ENCODE data around the gene PRSS16. TPM values are rescaled to one million over a fixed set of nuclear protein-coding genes. Genes with fewer than 3 reads are reported as not detected.

Gene PRSS16
- total RNA-seq, 6 donors from 2014 or later: 11.9 to 21.0 (median 14.6) TPM

DNA sequence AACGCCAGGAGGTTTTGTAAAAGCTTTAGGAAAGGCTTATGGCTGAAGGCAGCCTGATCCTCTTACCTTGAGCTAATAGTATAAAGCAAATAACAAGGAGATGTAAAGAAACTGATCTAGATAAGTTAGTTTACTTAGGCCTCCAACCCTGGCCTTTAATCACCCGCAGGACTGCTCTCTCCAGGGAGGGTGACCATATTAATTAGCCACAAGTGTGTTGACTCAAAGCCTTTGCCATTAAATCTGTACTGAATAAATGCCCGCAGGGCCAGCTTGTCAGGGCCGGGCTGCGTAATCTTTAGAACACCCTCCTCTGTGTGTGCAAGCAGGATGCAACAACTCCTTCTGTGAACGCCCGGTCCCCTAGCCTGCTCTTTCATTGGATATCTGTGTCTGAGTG is 6.1 kb upstream of the PRSS16 start:
- DNase-seq: no peak
- TF ChIP-seq POLR2A (IDR thresholded peaks at IDR 0.05) (no peak), POLR2AphosphoS5 (IDR thresholded peaks at IDR 0.05) (no peak), EP300 (IDR thresholded peaks at IDR 0.05) (no peak)
- TF ChIP-seq, protein P1, sequence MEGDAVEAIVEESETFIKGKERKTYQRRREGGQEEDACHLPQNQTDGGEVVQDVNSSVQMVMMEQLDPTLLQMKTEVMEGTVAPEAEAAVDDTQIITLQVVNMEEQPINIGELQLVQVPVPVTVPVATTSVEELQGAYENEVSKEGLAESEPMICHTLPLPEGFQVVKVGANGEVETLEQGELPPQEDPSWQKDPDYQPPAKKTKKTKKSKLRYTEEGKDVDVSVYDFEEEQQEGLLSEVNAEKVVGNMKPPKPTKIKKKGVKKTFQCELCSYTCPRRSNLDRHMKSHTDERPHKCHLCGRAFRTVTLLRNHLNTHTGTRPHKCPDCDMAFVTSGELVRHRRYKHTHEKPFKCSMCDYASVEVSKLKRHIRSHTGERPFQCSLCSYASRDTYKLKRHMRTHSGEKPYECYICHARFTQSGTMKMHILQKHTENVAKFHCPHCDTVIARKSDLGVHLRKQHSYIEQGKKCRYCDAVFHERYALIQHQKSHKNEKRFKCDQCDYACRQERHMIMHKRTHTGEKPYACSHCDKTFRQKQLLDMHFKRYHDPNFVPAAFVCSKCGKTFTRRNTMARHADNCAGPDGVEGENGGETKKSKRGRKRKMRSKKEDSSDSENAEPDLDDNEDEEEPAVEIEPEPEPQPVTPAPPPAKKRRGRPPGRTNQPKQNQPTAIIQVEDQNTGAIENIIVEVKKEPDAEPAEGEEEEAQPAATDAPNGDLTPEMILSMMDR (IDR thresholded peaks at IDR 0.05): no peak
- peaks cover 0 to 3% (median 0%) of the 10 kb centered on the region in 4 donors for H3K4me1 ChIP-seq
- no peaks in the 10 kb centered on the region for H3K9me3 ChIP-seq
- H3K4me3 ChIP-seq: no peak overlapping the region
- H3K36me3 ChIP-seq: no peaks in the 10 kb centered on the region
- no peak overlapping the region for H3K27ac ChIP-seq
- H3K27me3 ChIP-seq: peaks cover 0 to 21% (median 4%) of the 10 kb centered on the region in 4 donors
- WGBS, 2 donors: 78 to 86% methylated on average over 7 of the region's 7 CpGs
- no peak for ATAC-seq (ENCODE audit: low FRiP score in 2 of 2)

DNA sequence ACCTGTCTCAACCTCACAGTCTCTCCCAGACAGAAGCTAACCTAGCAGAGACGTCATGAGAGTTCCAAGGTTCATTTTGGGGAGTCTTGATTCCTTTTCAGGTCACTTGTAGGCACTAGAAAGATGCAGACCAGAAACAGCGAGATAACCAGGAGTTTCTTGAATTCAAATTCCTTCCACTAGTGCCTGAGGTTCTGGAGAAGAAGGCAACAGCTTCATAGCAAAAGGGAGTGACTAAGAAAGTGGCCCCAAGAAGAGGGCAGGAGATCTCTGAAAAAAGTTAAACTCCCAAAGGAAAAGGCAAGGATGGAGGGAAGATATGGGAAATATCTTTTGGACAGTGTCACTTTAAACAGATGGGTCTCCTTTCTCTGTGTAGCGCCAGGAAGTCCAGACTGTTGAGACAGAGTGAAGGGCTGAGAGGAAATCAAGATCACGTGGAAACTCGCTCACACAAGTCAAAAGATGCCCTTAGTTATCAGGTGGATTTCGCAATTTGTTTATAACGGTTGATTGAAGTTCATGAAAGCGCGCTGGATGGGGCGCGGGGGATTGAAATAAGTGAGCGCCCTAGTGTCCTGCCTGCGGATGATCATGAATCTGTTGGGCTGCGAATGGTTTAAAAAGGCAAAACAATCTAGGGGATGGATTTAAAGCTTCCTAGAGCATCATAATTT is 4.8 kb upstream of the PRSS16 start:
- Histone ChIP-seq H3K4me1 (peaks cover 0 to 3% (median 0%) of the 10 kb centered on the region in 4 donors), H3K9me3 (no peaks in the 10 kb centered on the region), H3K36me3 (no peaks in the 10 kb centered on the region), H3K4me3 (no peak overlapping the region), H3K27ac (no peak overlapping the region), H3K27me3 (peaks cover 0 to 14% (median 5%) of the 10 kb centered on the region in 4 donors)
- TF ChIP-seq, protein P1 (IDR thresholded peaks at IDR 0.05): no peak
- TF ChIP-seq EP300 (IDR thresholded peaks at IDR 0.05): no peak
- no peak for TF ChIP-seq POLR2A (IDR thresholded peaks at IDR 0.05)
- no peak for TF ChIP-seq POLR2AphosphoS5 (IDR thresholded peaks at IDR 0.05)
- no peak for ATAC-seq (ENCODE audit: low FRiP score in 2 of 2)
- 62 to 63% methylated on average over 14 of the region's 14 CpGs for WGBS, 2 donors
- no peak for DNase-seq

DNA sequence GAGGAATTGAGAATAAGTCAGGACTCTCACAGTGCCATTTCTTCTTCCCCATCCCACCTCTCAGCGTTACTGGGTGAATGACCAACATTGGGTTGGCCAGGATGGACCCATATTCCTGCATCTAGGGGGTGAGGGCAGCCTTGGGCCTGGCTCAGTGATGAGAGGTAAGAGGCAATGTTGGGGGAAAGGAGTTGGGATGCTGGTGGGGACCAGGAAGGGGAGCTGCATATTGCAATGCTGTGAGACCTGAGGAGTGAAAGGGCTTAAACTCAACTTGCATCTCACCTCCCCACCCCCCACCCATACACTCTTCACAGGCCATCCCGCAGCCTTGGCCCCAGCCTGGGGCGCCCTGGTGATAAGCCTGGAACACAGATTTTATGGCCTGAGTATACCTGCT is 1.3 kb downstream of the PRSS16 start:
- 72 to 74% methylated on average over 3 of the region's 3 CpGs for WGBS, 2 donors
- no peak overlapping the region for H3K4me3 ChIP-seq
- no peaks in the 10 kb centered on the region for H3K36me3 ChIP-seq
- H3K4me1 ChIP-seq: peaks cover 8 to 19% (median 16%) of the 10 kb centered on the region in 4 donors
- no peak for TF ChIP-seq EP300 (IDR thresholded peaks at IDR 0.05)
- no peak for TF ChIP-seq POLR2AphosphoS5 (IDR thresholded peaks at IDR 0.05)
- TF ChIP-seq, protein P1 (IDR thresholded peaks at IDR 0.05): no peak
- no peak for TF ChIP-seq POLR2A (IDR thresholded peaks at IDR 0.05)
- H3K27ac ChIP-seq: no peak overlapping the region
- peaks cover 0 to 16% (median 2%) of the 10 kb centered on the region in 4 donors for H3K27me3 ChIP-seq
- DNase-seq (no peak), ATAC-seq (ENCODE audit: low FRiP score in 2 of 2) (no peak)
- H3K9me3 ChIP-seq: no peaks in the 10 kb centered on the region

DNA sequence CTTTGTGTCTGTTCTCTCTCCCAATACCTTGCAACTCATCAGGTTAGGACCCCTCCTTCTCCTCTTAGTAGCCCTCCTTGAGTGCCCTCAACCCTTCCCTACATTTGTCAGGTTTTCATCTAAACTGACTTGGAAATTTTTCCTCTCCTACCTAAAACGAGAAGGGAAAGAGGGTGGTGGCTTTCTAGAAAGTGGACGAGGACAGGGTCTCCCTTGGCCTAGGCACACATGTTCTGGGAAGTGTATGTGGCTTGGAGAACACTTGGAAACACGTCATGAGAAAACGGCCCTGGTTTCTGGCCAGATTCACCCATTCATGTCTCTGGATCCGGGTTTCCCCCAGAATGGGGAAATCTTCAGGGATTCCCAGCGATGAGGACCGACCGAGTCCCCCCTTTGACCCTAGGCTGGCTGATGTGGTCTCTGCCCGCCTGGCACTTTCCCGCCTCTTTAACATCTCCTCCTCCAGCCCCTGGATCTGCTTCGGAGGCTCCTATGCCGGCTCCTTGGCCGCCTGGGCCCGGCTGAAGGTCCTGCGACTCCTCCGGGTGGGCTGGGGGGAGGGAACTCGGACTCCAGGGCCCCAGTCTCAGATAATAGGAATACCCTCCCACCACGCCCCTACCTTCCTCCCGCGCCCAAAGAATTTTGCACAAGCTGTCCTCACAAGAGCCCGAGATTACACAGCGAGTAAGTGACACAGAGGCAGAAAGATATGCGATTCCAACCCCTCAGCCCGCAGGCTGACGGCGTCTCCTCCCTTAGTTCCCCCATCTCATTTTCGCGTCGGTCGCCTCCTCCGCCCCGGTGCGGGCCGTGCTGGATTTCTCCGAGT is 3.0 kb downstream of the PRSS16 start:
- ATAC-seq (ENCODE audit: low FRiP score in 2 of 2) (no peak), DNase-seq (peak in 1 of 2 donors; percentile 69)
- peaks cover 0 to 16% (median 2%) of the 10 kb centered on the region in 4 donors for H3K27me3 ChIP-seq
- WGBS, 2 donors: 6% methylated on average over 13 to 34 of the region's 35 CpGs
- H3K36me3 ChIP-seq: no peaks in the 10 kb centered on the region
- H3K4me1 ChIP-seq: peaks cover 8 to 19% (median 16%) of the 10 kb centered on the region in 4 donors
- TF ChIP-seq POLR2AphosphoS5 (IDR thresholded peaks at IDR 0.05) (no peak), EP300 (IDR thresholded peaks at IDR 0.05) (no peak), POLR2A (IDR thresholded peaks at IDR 0.05) (peak in 1 of 4 donors; percentile 20)
- TF ChIP-seq, protein P1 (IDR thresholded peaks at IDR 0.05): no peak
- H3K4me3 ChIP-seq: peak overlapping the region; percentile 27 to 61 (median 58)
- H3K27ac ChIP-seq: peak overlapping the region; percentile 77 to 88 (median 84)
- H3K9me3 ChIP-seq: no peaks in the 10 kb centered on the region
